Stimulated activated CD8-positive, alpha-beta memory T cell treated with anti-CD3 and anti-CD28 coated beads, Interleukin-4, amount 100 ng/mL, for 4 hours (primary cell): ENCODE data around the gene TMBIM6.
A peak's percentile ranks its signal among the peaks of the same experiment; 100 is the strongest.
"Not testable (repeated sequence)": the region's sequence is repeated elsewhere in the genome, so short reads cannot be mapped to it uniquely, and the experiment has no call there.

Source experiments
- DNase-seq, 2 donors: peaks; one replicate each; pipeline ENCODE4 v3.0.0-alpha.2; 2020; ENCODE audit warnings: low read depth in 2 of 2, low spot score in 1 of 2

TMBIM6 gene

DNA sequence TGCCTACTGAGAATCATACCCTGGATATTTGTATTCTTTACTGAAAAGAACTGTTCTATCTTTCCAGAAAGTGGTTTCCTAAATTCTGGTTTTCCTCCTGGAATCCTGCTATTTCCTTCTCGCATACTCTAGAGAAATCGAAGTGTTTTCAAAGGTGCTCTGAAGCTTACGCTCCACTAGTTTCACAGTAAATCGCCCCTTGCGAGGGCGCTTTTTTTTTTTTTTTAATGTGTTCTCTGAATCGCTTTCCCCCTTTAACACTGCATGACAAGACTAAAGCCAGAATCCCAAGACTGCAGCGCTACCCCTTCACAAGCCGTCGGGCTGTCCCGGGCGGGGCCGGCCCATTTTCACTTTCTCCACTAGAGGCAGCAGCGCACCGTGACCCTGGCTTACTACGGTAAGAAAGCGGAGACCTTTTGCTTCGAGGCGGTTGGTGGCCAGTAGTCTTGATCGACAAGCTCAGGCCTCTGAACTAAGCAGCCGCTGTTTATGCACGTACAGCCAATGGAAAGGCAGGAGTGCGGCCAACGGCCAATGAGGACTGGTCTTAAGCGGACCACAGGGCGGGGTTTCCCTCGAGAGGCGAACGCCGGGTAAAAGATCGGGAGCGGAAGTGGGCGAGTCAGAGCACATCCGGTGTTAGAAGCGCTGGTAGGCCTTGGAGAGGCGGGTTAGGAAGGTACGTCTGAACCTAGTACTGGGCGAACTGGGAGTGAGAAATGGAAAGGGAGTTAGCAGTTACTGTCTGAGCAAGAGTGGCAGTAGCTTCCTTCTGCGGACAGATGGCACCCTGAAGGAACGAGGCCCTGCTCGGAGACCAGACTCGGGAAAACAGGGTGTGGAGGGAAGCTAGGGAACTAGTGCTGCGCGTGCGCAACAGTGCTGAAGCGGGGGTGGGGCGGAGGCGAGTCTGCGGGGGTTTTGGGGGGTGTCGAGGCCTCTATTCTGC lies at the start of gene TMBIM6:
TSS of gene TMBIM6 (plus strand) at position 628 of the 952 bp plus-strand sequence. CDS start 10,937 bp downstream, outside the sequence.
- DNase-seq: peak; percentile 97 to 98

- no peak for DNase-seq
Measured at GRCh38 chr12:49692851-49693250, 48.5 kb upstream of the TMBIM6 start.

DNA sequence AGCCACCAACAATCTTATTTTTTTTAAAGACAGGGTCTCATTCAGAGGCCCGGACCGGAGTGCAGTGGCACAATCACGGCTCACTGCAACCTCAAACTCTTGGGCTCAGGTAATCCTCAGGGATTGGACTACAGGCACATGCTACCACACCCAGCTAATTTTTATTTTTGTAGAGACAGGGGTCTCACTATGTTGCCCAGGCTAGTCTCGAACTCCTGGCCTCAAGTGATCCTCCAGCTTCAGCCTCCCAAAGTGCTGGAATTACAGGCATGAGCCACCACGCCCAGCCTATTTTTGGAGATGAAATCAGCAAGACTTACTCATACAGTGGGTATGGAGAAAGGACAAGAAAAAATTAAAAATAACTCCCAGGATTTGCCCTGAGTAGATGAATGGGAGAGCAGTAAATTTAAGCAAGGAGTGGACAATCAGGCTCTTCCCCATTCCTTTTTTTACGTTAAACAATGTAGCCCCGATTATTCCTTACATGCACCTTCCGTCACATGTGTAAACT lies 47.4 kb upstream of the TMBIM6 start:
- no peak for DNase-seq

DNA sequence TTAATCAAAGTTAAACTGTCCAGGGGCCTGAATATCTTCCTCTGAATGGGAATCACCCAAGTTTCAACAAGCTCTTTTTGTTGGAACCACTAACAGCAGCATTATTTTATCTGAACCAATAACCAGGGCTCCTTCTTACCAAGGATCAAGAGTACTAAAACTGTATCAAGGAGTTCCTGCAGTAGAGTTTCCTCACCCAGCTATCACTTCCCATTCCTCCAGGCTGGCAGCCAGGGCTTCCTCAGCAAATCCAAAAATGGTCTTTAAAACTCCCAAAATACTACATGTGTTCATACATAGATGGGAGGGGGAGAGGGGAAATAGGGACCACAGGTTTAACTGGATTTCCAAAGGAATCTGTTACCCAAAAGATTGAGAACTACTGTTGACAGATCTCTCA lies 44.6 kb upstream of the TMBIM6 start:
- no peak for DNase-seq

GRCh38 chr12:49697808-49698207 lies 43.5 kb upstream of the TMBIM6 start:
- DNase-seq: no peak

- DNase-seq: peak in 1 of 2 donors; percentile 25
Measured at GRCh38 chr12:49698619-49699545, 42.5 kb upstream of the TMBIM6 start.

GRCh38 chr12:49702009-49702408 lies 39.3 kb upstream of the TMBIM6 start:
- DNase-seq: no peak

- no peak for DNase-seq
Measured at GRCh38 chr12:49702676-49703215, 38.6 kb upstream of the TMBIM6 start.

GRCh38 chr12:49703647-49704137 lies 37.7 kb upstream of the TMBIM6 start:
- peak in 1 of 2 donors; percentile 26 for DNase-seq

GRCh38 chr12:49705479-49706134 lies 35.8 kb upstream of the TMBIM6 start:
- DNase-seq: no peak

GRCh38 chr12:49706351-49707127 lies 34.8 kb upstream of the TMBIM6 start:
- no peak for DNase-seq

GRCh38 chr12:49707128-49707811 lies 34.1 kb upstream of the TMBIM6 start, which contains the start of gene FMNL3:
Gene FMNL3 (minus strand): TSS chr12:49707405. CDS start chr12:49707180, 225 bp downstream.
- peak; percentile 98 for DNase-seq

DNA sequence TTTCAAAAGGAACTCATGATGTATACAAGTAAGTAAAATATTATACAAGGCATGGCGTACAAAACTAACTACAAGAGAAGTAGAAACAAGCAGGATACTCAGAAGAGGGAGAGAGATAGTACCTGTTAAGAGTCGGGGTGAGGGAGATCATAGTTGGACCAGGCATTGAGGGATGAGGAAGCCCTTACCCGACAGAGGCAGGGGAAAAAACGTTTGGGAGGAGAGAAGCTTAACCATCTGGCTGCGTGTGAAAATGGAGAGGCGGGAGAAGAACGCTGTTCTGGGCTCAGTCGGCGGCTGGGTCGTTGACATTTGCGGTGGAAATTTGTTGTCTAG lies 33.6 kb upstream of the TMBIM6 start:
- no peak for DNase-seq

DNA sequence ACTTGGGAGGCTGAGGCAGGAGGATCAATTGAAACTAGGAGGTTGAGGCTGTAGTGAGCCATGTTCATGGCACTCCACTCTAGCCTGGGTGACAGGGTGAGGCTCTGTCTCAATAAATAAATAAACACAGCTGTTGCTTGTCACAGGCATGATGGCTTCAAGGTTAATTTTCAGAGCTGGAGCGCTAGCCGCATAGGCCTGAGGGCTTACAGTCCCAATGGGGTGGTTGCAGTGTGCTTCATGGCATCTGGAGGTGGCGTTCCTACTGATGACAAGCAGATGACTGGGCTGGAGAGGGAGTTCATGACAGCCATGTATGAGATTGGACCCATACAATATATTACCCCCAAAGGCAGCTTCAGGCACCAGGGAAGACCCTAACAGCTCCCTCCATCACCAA lies 32.5 kb upstream of the TMBIM6 start:
- no peak for DNase-seq

DNA sequence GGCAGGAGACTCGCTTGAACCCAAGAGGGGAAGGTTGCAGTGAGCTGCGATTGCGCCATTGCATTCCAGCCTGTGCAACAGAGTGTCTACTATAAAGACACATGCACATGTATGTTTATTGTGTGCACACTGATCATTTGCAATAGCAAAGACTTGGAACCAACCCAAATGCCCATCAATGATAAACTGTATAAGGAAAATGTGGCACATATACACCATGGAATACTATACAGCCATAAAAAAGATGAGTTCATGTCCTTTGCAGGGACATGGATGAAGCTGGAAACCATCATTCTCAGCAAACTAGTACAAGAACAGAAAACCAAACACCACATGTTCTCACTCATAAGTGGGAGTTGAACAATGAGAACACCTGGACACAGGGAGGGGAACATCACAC lies 27.4 kb upstream of the TMBIM6 start:
- DNase-seq: not testable (repeated sequence)

DNA sequence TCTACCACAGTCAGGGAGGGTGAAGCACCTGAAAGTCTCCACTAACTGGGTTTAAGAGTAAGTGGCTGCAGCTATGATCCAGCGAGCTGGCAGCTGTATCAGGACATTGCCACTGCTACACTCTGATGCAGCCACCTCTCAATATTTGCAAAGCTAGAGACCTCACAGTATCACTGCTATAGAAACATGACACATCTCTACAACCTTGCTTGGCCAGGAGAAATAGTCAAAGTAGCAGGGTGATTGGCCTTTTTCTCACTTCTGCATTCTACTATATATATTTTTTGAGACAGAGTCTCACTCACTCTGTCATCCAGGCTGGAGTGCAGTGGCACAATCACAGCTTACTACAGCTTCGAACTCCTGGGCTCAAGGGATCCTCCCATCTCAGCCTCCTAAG lies 24.8 kb upstream of the TMBIM6 start:
- no peak for DNase-seq

DNA sequence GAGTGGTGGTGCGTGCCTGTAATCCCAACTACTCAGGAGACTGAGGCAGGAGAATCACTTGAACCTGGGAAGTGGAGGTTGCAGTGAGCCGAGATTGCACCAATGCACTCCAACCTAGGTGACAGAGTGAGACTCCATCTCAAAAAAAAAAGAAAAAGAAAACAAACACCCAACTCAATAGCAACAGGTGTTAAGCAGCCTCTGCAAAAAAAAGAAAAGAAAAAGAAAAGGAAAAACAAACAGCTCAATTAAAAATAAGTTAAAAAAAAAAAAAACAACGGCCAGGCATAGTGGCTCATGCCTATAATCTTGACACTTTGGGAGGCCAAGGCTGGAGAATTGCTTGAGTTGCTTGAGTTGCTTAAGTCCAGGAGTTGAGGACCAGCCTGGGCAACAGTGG lies 23.6 kb upstream of the TMBIM6 start:
- not testable (repeated sequence) for DNase-seq

DNA sequence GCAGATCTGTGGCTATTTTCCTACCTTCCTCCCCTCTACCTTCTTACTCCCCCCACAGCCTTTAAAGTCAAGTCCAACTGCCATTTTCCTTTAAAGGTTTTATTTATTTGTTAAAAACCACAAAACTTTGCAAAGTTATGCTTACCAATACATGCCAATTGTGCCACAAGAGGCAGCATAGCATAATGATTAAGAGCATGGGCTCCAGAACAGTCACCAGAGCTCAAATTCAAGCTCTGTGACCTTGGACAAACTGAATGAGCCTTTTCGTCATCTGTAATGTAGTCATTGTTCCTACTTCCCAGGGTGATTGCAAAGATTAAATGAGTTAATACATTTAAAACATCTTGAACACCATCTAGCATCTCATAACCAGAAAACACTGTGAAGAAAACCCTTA lies 21.1 kb upstream of the TMBIM6 start:
- no peak for DNase-seq

DNA sequence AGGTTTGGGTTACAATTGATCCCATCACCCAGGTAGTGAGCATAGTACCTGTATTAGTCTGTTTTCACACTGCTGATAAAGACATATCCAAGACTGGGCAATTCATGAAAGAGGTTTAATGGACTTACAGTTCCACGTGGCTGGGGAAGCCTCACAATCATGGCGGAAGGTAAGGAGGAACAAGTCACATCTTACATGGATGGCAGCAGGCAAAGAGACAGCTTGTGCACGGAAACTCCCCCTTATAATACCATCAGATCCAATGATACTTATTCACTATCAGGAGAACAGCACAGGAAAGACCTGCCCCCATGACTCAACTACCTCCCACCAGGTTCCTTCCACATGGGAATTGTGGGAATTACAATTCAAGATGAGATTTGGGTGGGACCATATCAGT lies 20.0 kb upstream of the TMBIM6 start:
- not testable (repeated sequence) for DNase-seq
